GM21390 (cell line): ENCODE data around the gene ELP5.
"Not testable (repeated sequence)": the region's sequence is repeated elsewhere in the genome, so short reads cannot be mapped to it uniquely, and the experiment has no call there.

Experiments
- ATAC-seq: cut with Tn5 transposase; IDR thresholded peaks from one replicate; pipeline ENCODE4 v1.9.1; 2021; ENCODE audit not compliant: unreplicated experiment

ELP5 gene

DNA sequence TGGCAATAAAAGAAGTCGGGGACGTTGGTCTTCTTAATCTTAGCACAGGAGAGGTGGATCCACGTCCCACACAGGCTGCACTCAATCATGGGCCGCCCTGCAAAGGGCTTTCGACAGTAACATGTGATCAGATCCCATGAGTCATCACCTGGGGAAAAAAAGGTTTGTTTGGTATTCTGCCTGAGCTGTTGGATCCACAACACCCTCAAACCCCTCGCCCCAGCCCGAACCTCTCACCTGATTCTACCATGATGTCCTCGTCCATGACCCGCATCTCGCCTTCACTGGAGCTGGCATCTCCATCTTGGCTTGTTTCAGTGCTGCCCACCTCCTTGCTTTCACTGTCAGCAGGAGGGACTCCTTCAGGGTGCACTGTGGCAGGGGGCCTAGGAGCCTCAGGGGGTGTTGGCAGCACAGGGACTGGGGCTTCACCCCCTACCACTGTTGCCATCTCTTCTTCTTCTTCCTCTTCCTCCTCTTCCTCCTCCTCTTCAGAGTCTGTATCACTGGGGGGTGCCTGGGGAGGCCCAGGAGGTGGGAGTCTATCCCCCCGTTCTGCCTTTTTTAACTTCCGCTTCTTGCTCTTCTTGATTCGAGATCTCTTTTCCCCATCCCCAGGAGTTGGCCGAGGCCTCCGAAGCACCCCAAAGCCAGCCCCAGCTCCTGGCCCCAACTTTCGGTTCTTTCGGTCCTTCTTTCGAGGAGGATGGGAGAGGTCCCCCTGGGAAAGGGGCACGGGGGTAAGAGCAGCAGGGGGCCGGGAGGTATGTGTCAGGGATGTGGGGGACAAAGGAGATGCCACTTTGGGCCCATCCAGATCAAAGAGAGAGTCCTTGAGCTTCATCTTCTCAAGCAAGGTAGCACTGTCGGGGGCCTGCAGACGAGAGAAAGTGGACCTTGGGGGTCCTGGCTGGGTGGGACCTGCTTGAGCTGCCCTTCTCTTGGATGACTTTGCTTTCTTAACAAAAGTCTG is 16.0 kb upstream of the ELP5 start:
- ATAC-seq: no peak

DNA sequence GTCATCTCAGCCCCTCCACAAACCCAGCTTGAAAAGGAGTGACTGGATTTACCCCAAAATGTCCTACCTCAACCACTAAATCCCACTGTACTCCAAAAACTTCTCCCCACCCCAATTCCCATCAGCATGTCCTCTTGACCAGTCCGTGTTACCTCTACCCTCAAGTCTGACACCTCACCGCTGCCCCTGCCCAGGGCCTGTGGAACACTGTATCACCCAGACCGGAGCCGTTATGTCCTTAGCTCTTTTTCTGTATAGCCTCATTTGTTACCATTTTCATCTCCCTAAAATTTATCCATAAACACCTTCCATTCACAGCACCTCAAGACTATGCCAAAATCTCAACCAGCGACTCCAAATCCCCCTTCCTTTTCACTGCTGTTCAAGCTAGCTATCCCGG is 15.2 kb upstream of the ELP5 start:
- ATAC-seq: no peak

DNA sequence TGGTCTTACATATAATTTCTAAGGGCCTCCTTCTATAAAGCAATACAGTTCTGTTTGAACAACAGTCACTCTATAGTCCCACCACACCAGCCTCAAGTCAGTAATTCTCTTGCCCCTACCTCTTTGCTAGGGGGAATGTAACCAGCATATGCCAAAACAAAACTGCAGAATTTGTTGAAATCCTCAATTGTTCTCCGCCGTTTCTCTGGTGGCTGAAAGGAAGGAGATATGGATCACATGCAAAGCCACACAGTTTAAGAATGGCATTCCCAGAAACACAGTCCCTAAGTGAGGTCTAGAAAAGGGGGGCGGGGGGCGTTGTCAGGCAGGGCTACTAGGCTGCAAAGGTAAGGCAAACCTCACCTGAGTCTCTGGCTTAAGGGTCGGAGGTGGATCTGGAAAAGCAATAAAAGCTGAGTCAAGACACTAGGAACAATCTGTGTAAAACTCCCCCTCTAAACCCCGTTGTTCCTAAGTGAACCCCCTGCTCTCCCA is 14.7 kb upstream of the ELP5 start:
- ATAC-seq: no peak

GRCh38 chr17:7237761-7238419 is 14.1 kb upstream of the ELP5 start:
- no peak for ATAC-seq

GRCh38 chr17:7238420-7239090 is 13.5 kb upstream of the ELP5 start:
- ATAC-seq: no peak

- ATAC-seq: peak; percentile 41
Measured at GRCh38 chr17:7239091-7240027, 12.7 kb upstream of the ELP5 start, which contains the start of gene PHF23. PHF23 (minus strand) TSS chr17:7239457; CDS start chr17:7239279, 178 bp downstream.

DNA sequence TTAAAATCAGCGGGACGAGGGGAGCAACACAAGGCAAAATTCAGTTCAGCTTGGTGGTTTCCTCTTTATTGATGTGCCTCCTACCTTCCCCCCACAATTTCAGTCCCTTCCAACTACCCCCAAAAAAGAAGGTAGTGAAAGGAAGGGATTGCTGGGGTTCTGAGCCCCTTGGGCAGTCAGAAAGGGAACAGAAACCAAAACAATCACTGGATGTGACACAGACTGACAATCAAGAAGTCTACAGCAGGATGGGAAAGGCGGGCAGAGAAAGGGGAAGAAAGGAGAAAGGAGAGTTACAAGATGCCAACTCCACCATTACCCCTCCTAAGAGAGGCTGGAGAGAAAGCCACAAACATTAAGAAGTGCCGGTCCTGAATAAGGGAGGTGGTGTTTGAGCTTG is 11.6 kb upstream of the ELP5 start:
- no peak for ATAC-seq

GRCh38 chr17:7241090-7241733 is 10.8 kb upstream of the ELP5 start:
- no peak for ATAC-seq

GRCh38 chr17:7241783-7242716 is 10.0 kb upstream of the ELP5 start, which contains the start of gene GABARAP:
GABARAP (minus strand) TSS chr17:7242449; CDS start chr17:7242330, 119 bp downstream.
- ATAC-seq: no peak

GRCh38 chr17:7242717-7243452 is 9.1 kb upstream of the ELP5 start:
- peak; percentile 39 for ATAC-seq

DNA sequence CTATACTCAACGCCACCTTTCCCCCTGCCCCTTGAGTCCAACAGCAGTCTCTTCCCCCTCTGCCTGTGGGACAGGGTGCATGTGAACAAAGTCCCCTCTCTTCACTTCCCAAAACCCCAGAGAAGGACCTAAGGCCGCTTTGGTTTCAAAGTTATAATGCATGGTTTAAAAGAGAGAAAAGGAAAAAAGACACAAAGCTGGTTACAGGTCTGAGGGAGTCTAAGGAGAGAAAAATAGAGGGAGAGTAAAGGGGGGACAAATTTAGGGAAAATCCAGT is 8.6 kb upstream of the ELP5 start:
- no peak for ATAC-seq

- ATAC-seq: not testable (repeated sequence)
Measured at GRCh38 chr17:7243838-7244237, 8.2 kb upstream of the ELP5 start.

- ATAC-seq: no peak
Measured at GRCh38 chr17:7246779-7247178, 5.2 kb upstream of the ELP5 start.

- no peak for ATAC-seq
Measured at GRCh38 chr17:7248796-7249195, 3.2 kb upstream of the ELP5 start.

DNA sequence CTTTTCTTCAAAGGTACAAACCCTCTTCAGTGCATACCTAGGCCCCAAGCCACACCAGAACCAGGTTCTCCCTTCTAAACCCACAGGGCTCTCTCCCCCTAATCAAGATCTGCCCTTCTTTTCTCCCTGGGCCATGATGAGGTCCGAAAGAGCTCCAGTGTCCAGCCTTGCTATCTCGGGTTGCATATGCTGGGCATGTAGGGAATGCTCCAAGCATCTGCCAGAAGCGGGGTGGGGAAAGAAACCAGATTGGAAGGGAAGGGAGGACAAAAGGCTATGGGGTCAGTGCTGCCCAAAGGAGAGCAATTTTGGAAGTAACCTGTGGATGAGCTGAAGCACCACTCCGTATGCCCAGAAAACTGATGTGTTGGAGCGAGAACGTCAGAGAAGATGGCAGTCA is 2.8 kb upstream of the ELP5 start:
- ATAC-seq: no peak

GRCh38 chr17:7249830-7250229 is 2.2 kb upstream of the ELP5 start:
- no peak for ATAC-seq

- no peak for ATAC-seq
Measured at GRCh38 chr17:7250695-7251627, 1.1 kb upstream of the ELP5 start.
